Kidney epithelial cell (primary cell): ENCODE results near the gene SLC49A4. TPM values are rescaled to one million over a fixed set of nuclear protein-coding genes. Genes with fewer than 3 reads are reported as not detected.

Source experiments
- DNase-seq: peaks from one replicate; pipeline ENCODE4 v3.0.0-alpha.2; 2010; ENCODE audit warnings: low read depth
- H3K27me3 ChIP-seq: 2 replicates; pipeline ENCODE4 v1.6.0; 2011; ENCODE audit warnings: low read length; ENCODE audit not compliant: control insufficient read depth, insufficient read depth
- H3K36me3 ChIP-seq: 2 replicates; pipeline ENCODE4 v1.5.1; 2011; ENCODE audit warnings: low read length; ENCODE audit not compliant: control insufficient read depth, insufficient read depth
- H3K4me3 ChIP-seq: 2 replicates; pipeline ENCODE4 v1.5.1; 2011; ENCODE audit warnings: low read depth, mild to moderate bottlenecking, control low read depth, low read length
- total RNA-seq: library from RNA; depleted of rRNA; stranded (reverse); fragments of >200 nt; gene quantifications from 2 replicates; pipeline ENCODE4 v1.2.3, GENCODE V29; 2015
- TF ChIP-seq, protein P1 (sequence below): IDR thresholded peaks from 2 replicates; pipeline ENCODE4 v1.5.1; 2011; ENCODE audit warnings: mild to moderate bottlenecking, moderate library complexity, low read length, control low read depth, inconsistent platforms; ENCODE audit not compliant: insufficient read depth, poor library complexity, severe bottlenecking

The SLC49A4 gene
- total RNA-seq, 1 donor from 2014 or later = 17.2 TPM

DNA sequence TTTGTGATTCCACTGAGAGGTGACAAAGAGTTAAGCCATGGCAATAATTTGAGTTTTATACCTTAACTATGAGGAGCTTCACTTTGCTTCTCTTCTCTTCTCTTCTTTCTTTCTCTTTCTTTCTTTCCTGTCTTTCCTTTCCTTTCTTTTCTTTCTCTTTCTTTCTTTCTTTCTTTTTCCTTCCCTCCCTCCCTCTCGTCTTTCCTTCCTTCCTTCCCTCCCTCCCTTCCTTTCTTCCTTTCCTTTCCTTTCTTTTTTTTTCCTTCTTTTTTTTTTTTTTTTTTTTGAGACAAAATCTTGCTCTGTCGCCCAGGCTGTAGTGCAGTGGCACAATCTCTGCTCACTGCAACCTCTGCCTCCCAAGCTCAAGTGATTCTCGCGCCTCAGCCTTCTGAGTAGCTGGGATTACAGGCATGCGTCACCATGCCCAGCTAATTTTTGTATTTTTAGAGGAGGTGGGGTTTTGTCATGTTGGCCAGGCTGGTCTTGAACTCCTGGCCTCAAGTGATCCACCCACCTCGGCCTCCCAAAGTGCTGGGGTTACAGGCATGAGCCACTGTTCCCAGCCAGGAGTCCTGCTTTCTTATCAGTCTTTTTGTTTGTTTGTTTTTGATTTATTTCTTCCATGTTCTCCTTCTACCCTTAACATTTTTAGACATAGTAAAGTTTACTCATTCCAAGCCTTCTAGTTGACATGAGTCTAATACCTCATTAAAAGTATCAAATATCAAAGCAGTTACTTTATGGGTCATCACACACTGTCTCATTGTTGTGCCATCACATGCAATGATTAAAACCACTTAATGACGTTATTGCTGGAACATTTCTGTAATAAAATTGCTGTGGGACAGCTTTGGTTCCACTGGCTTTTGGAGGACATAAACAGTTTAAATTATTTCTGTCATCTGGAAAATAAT is 29.9 kb downstream of the SLC49A4 start:
- TF ChIP-seq, protein P1, sequence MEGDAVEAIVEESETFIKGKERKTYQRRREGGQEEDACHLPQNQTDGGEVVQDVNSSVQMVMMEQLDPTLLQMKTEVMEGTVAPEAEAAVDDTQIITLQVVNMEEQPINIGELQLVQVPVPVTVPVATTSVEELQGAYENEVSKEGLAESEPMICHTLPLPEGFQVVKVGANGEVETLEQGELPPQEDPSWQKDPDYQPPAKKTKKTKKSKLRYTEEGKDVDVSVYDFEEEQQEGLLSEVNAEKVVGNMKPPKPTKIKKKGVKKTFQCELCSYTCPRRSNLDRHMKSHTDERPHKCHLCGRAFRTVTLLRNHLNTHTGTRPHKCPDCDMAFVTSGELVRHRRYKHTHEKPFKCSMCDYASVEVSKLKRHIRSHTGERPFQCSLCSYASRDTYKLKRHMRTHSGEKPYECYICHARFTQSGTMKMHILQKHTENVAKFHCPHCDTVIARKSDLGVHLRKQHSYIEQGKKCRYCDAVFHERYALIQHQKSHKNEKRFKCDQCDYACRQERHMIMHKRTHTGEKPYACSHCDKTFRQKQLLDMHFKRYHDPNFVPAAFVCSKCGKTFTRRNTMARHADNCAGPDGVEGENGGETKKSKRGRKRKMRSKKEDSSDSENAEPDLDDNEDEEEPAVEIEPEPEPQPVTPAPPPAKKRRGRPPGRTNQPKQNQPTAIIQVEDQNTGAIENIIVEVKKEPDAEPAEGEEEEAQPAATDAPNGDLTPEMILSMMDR = no peak
- H3K36me3 ChIP-seq = no peaks in the 10 kb centered on the region
- H3K4me3 ChIP-seq = no peak overlapping the region
- DNase-seq = no peak
- H3K27me3 ChIP-seq = no peaks in the 10 kb centered on the region

GRCh38 chr3:122825460-122825859 is 30.6 kb downstream of the SLC49A4 start:
- DNase-seq = no peak
- H3K4me3 ChIP-seq = no peak overlapping the region
- no peaks in the 10 kb centered on the region for H3K36me3 ChIP-seq
- TF ChIP-seq, protein P1 = no peak
- no peaks in the 10 kb centered on the region for H3K27me3 ChIP-seq

DNA sequence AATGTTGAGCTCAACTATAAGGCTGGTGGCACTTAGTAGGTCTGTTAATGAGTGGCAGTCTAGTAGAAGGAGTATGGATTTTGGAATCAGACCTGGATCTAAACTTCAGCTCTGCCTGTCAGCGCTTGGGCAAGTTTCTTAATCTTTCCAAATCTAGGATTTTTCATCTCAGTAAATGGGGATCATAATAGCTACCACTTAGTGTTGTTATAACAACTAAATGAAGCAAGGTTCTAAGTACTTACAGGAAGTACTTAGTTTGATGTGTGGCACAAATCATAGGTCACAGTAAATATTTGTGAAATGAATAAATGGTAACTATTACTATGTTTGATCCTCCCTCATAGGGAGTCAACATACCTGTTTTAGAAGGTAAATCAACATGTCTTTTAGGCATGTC is 31.4 kb downstream of the SLC49A4 start:
- DNase-seq = no peak
- no peak overlapping the region for H3K4me3 ChIP-seq
- no peaks in the 10 kb centered on the region for H3K36me3 ChIP-seq
- H3K27me3 ChIP-seq = no peaks in the 10 kb centered on the region
- TF ChIP-seq, protein P1 = no peak

DNA sequence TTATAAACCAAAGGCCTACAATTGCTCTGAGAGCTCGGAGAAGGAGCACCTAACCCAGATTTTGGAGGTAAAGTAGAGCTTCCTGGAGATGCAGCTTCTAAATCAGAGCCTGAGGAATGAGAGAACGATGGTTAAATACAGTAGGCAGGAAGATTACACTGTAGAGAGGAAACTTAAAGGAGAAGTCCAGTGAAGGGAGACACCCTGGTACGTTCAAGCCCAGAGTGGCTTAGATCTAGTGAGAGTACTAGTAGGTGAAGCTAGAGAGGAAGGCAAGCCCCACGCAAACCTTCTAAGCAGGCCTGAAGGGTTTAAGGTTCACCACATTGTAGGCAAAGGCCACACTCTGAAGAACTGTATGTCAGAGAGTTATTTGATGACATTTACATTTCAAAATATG is 33.4 kb downstream of the SLC49A4 start:
- H3K36me3 ChIP-seq = no peaks in the 10 kb centered on the region
- DNase-seq = no peak
- TF ChIP-seq, protein P1 = no peak
- no peak overlapping the region for H3K4me3 ChIP-seq
- H3K27me3 ChIP-seq = no peaks in the 10 kb centered on the region

GRCh38 chr3:122835590-122835989 is 40.7 kb downstream of the SLC49A4 start:
- TF ChIP-seq, protein P1 = no peak
- no peak for DNase-seq
- Histone ChIP-seq H3K27me3 (no peaks in the 10 kb centered on the region), H3K4me3 (no peak overlapping the region), H3K36me3 (no peaks in the 10 kb centered on the region)
